HepG2 (cell line): Measurements from ENCODE around the gene SPON1. TPM values are rescaled to one million over a fixed set of nuclear protein-coding genes. Genes with fewer than 3 reads are reported as not detected.

Experiments used
- ATAC-seq: fragments of 200-7000 bp; cut with Tn5 transposase; 3 replicates; pipeline ENCODE4 v1.9.1; 2020; ENCODE audit warnings: mild to moderate bottlenecking, moderate library complexity
- BruUV-seq: library from RNA; stranded (reverse); fragments of 400-500 nt; replicated peaks from 2 replicates; lab custom pipeline; 2021; lab: Mats Ljungman, UMichigan
- CTCF ChIA-PET: fragments of 300-600 bp; formaldehyde crosslinking; extraction: SDS; loops from one replicate; lab custom pipeline; 2021; ENCODE audit warnings: low total read pairs, inconsistent platforms, low intra/inter-chr PET ratio; lab: Yijun Ruan, JAX
- POLR2A ChIA-PET: fragments of 350-600 bp; sonication (Branson Sonifier 250); formaldehyde crosslinking; loops from one replicate; lab custom pipeline; 2020; ENCODE audit warnings: antibody characterized with exemption, inconsistent platforms; lab: Yijun Ruan, JAX
- DNase-seq: peaks from one replicate; pipeline ENCODE4 v3.0.0-alpha.2; 2015; ENCODE audit warnings: low spot score
- FAIRE-seq: peaks from 3 replicates; lab custom pipeline; 2011; peaks lifted over from hg19 to GRCh38; lab: Jason Lieb, UNC
- H2AFZ ChIP-seq: one replicate; pipeline ENCODE4 v1.6.1; 2011; ENCODE audit warnings: low read length, inconsistent platforms
- H3K27ac ChIP-seq: fragments of 300-600 bp; 3 replicates; pipeline ENCODE4 v1.8.0; 2011; ENCODE audit warnings: mixed run types, mild to moderate bottlenecking, mixed read lengths, low read length, inconsistent platforms; ENCODE audit not compliant: insufficient read depth; ENCODE audit errors: extremely low read length
- H3K27me3 ChIP-seq, 2 experiments: fragments of 200-600 bp in 1 of 2; 2 replicates in 1 of 2; 3 replicates in 1 of 2; pipeline versions ENCODE4 v1.6.0 to v1.8.0; 2011; ENCODE audit warnings: low read length in 2 of 2, mild to moderate bottlenecking in 2 of 2, moderate library complexity in 2 of 2, inconsistent platforms in 1 of 2; ENCODE audit not compliant: insufficient read depth in 2 of 2, control insufficient read depth in 1 of 2
- H3K36me3 ChIP-seq, 2 experiments: fragments of 200-600 bp in 1 of 2; replicated peaks in 1 of 2; 2 replicates in 1 of 2; 3 replicates in 1 of 2; pipeline versions ENCODE4 v1.5.1 to v1.8.0; 2011; ENCODE audit warnings: low read length in 2 of 2, inconsistent platforms in 1 of 2; ENCODE audit not compliant: insufficient read depth in 2 of 2, control insufficient read depth in 1 of 2
- H3K4me1 ChIP-seq: 2 replicates; pipeline ENCODE4 v1.5.1; 2012; ENCODE audit warnings: low read length, inconsistent platforms; ENCODE audit not compliant: insufficient read depth
- H3K4me2 ChIP-seq: 2 replicates; pipeline ENCODE4 v1.6.0; 2011; ENCODE audit warnings: low read depth, low read length, inconsistent platforms
- H3K4me3 ChIP-seq, 3 experiments: fragments of 200-600 bp in 1 of 3; sonication (generic), shearing (Covaris generic) in 1 of 3; replicated peaks in 1 of 3; 2 replicates each; pipeline ENCODE4 v1.5.1; 2011 to 2016; ENCODE audit warnings: low read length in 3 of 3, inconsistent platforms in 2 of 3, low read depth in 2 of 3, mild to moderate bottlenecking in 2 of 3, control low read depth in 1 of 3, mixed read lengths in 1 of 3; ENCODE audit not compliant: insufficient read depth in 1 of 3
- H3K79me2 ChIP-seq: one replicate; pipeline ENCODE4 v1.6.1; 2011; ENCODE audit warnings: low read length, inconsistent platforms; ENCODE audit not compliant: insufficient read depth
- H3K9ac ChIP-seq: 2 replicates; pipeline ENCODE4 v1.6.0; 2011; ENCODE audit warnings: mild to moderate bottlenecking, low read depth, low read length, inconsistent platforms; ENCODE audit not compliant: insufficient read depth
- H3K9me3 ChIP-seq: 2 replicates; pipeline ENCODE4 v1.5.1; 2012; ENCODE audit warnings: mild to moderate bottlenecking, low read length
- H4K20me1 ChIP-seq: 2 replicates; pipeline ENCODE4 v1.6.0; 2011; ENCODE audit warnings: inconsistent platforms, mild to moderate bottlenecking, low read length, moderate library complexity; ENCODE audit not compliant: insufficient read depth
- AGO1 ChIP-seq: fragments of 200-400 bp; formaldehyde crosslinking; IDR thresholded peaks from 2 replicates; pipeline ENCODE4 v1.6.1; 2017; ENCODE audit warnings: mild to moderate bottlenecking, low read depth, low read length, moderate library complexity; ENCODE audit not compliant: poor library complexity, severe bottlenecking
- EED ChIP-seq: sonication (generic); formaldehyde crosslinking; IDR thresholded peaks from 2 replicates; pipeline ENCODE4 v1.5.0; 2020; ENCODE audit warnings: mild to moderate bottlenecking, missing genetic modification reagents
- GABPA ChIP-seq, 2 experiments: IDR thresholded peaks; 2 replicates each; pipeline ENCODE4 v1.6.1; 2011 to 2016; ENCODE audit warnings: low read depth in 2 of 2, low read length in 1 of 2, missing biosample characterization in 1 of 2, missing genetic modification characterization in 1 of 2
- GABPB1 ChIP-seq: IDR thresholded peaks from 2 replicates; pipeline ENCODE4 v1.6.1; 2016; ENCODE audit warnings: mild to moderate bottlenecking, missing genetic modification reagents, moderate library complexity, missing compliant biosample characterization
- MAZ ChIP-seq, 2 experiments: sonication (generic) in 1 of 2; formaldehyde crosslinking in 1 of 2; IDR thresholded peaks; 2 replicates each; pipeline versions ENCODE4 v1.5.0 to v1.6.1; 2012 to 2020; ENCODE audit warnings: low read depth in 2 of 2, mild to moderate bottlenecking in 2 of 2, borderline replicate concordance in 1 of 2, improper control_type of control experiment in 1 of 2, low read length in 1 of 2, missing genetic modification reagents in 1 of 2, moderate library complexity in 1 of 2
- POGK ChIP-seq: sonication (generic); formaldehyde crosslinking; conservative IDR thresholded peaks from 2 replicates; pipeline ENCODE4 v1.8.0; 2022; ENCODE audit warnings: mild to moderate bottlenecking, moderate library complexity, missing genetic modification reagents
- ZNF124 ChIP-seq: sonication (generic); formaldehyde crosslinking; IDR thresholded peaks from 2 replicates; pipeline ENCODE4 v1.4.0; 2020; ENCODE audit warnings: missing genetic modification reagents
- ZNF30 ChIP-seq: sonication (generic); formaldehyde crosslinking; IDR thresholded peaks from 2 replicates; pipeline ENCODE4 v1.5.0; 2020; ENCODE audit warnings: mild to moderate bottlenecking, missing genetic modification reagents
- ZNF563 ChIP-seq: sonication (generic); formaldehyde crosslinking; IDR thresholded peaks from 2 replicates; pipeline ENCODE4 v1.8.0; 2022; ENCODE audit warnings: mild to moderate bottlenecking, moderate library complexity, missing genetic modification reagents
- ZNF687 ChIP-seq: sonication (generic); formaldehyde crosslinking; IDR thresholded peaks from 2 replicates; pipeline ENCODE4 v1.5.1; 2020; ENCODE audit warnings: mild to moderate bottlenecking, missing genetic modification reagents, moderate library complexity
- WGBS: methylation state at CpG from one replicate; pipeline ENCODE4 v1.1.6; 2017; ENCODE audit warnings: low lambda C conversion rate; 5-methylcytosine and 5-hydroxymethylcytosine counted together
- in situ Hi-C: cut with HindIII; loops from 2 replicates; pipeline ENCODE4 v1.10.0; 2017; ENCODE audit warnings: low pct_unique_long_range_greater_than_20kb; ENCODE audit not compliant: extremely low pct_ligation_motif_present
- intact Hi-C: fragments of 100-400 bp; cut with micrococcal nuclease; formaldehyde crosslinking; loops from one replicate; pipeline ENCODE4 v1.10.0; 2022; ENCODE audit not compliant: unreplicated experiment
- polyA plus RNA-seq, 8 experiments: library from polyadenylated mRNA; depleted of rRNA in 3 of 8; stranded (reverse) in 7 of 8; unstranded in 1 of 8; fragments of >200 nt; fragmentation: Illumina TruSeq in 4 of 8; extraction: Trizol in 4 of 8; gene quantifications; 2 replicates each; pipeline versions ENCODE4 v1.2.1 to v1.2.3, GENCODE V29; 2011 to 2016; ENCODE audit warnings: low read depth in 4 of 8, missing spikeins in 1 of 8, mixed read lengths in 1 of 8; ENCODE audit not compliant: insufficient read depth in 1 of 8
- total RNA-seq, 5 experiments: library from RNA; depleted of rRNA; stranded (reverse); fragments of >200 nt; fragmentation: Illumina TruSeq; extraction: Trizol; gene quantifications; 2 replicates each; pipeline ENCODE4 v1.2.3, GENCODE V29; 2016; ENCODE audit warnings: low read depth in 1 of 5
- TF ChIP-seq, protein P1 (sequence below): sonication (generic); formaldehyde crosslinking; IDR thresholded peaks from 2 replicates; pipeline ENCODE4 v1.5.0; 2020; ENCODE audit warnings: mild to moderate bottlenecking, missing genetic modification reagents

SPON1 gene
- total and polyA plus RNA-seq, 2 of the 13 experiments (the other 11 are each of a cell fraction or from before 2014, with no cell fraction given), result not detected

DNA sequence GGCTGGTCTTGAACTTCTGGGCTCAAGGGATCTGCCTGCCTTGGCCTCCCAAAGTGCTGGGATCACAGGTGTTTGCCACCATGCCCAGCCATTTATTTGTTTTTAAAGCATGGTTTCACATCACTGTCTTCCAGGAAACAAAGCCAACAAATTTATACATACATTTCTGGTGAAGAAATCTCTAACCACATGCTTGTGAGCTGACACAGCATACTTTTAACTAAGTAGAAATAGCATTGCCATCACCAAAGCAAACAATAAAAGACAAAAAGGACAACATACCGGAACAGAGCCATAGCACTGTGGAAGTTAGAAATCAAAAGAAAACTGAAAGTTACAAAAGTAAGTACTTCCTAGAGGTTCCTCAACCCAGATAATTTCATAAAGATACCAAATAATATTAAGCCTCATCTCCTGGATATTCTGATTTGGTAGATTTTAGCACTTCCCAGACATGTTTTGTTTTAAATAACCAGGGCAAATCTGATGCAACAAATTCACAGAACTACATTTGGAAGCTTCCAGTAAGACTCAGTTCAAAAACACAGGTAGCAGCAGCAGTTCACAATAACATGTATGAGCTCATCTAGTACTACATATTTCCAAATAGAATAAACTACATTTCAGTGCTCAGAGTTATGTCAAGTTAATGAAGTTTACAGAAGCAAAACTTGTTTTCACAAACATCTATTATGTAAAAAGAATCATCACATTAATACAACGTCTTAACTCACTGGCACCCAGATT is 325.8 kb downstream of the SPON1 start:
- Histone ChIP-seq H2AFZ (no peak overlapping the region), H3K9me3 (no peaks in the 10 kb centered on the region), H3K27me3 (no peaks in the 10 kb centered on the region), H4K20me1 (no peaks in the 10 kb centered on the region), H3K4me3 (no peak overlapping the region), H3K4me1 (no peaks in the 10 kb centered on the region), H3K79me2 (no peaks in the 10 kb centered on the region), H3K36me3 (peaks cover 1 to 19% of the 10 kb centered on the region in 2 experiments), H3K9ac (no peak overlapping the region), H3K4me2 (no peak overlapping the region), H3K27ac (no peak overlapping the region)
- BruUV-seq, result no TSS peak
- WGBS, result 93% methylated on average over 2 of the region's 2 CpGs
- DNase-seq (no peak), FAIRE-seq (no peak), ATAC-seq (no peak)
- CTCF ChIA-PET, result no interaction called here
- TF ChIP-seq POGK (CRISPR knock-in tag) (no peak), ZNF687 (no peak), AGO1 (no peak), ZNF563 (CRISPR knock-in tag) (no peak), ZNF30 (CRISPR knock-in tag) (no peak), MAZ (IDR thresholded peaks at IDR 0.05; ENCODE audit: borderline replicate concordance, low read depth, low read length) (no peak), MAZ (CRISPR knock-in tag; IDR thresholded peaks at IDR 0.05; ENCODE audit: low read depth) (no peak), GABPA (IDR thresholded peaks at IDR 0.05; ENCODE audit: low read depth, low read length) (no peak), GABPA (CRISPR knock-in tag; IDR thresholded peaks at IDR 0.05; ENCODE audit: low read depth) (no peak), GABPB1 (CRISPR knock-in tag) (no peak), EED (CRISPR knock-in tag) (no peak), ZNF124 (CRISPR knock-in tag) (no peak)
- TF ChIP-seq, protein P1, sequence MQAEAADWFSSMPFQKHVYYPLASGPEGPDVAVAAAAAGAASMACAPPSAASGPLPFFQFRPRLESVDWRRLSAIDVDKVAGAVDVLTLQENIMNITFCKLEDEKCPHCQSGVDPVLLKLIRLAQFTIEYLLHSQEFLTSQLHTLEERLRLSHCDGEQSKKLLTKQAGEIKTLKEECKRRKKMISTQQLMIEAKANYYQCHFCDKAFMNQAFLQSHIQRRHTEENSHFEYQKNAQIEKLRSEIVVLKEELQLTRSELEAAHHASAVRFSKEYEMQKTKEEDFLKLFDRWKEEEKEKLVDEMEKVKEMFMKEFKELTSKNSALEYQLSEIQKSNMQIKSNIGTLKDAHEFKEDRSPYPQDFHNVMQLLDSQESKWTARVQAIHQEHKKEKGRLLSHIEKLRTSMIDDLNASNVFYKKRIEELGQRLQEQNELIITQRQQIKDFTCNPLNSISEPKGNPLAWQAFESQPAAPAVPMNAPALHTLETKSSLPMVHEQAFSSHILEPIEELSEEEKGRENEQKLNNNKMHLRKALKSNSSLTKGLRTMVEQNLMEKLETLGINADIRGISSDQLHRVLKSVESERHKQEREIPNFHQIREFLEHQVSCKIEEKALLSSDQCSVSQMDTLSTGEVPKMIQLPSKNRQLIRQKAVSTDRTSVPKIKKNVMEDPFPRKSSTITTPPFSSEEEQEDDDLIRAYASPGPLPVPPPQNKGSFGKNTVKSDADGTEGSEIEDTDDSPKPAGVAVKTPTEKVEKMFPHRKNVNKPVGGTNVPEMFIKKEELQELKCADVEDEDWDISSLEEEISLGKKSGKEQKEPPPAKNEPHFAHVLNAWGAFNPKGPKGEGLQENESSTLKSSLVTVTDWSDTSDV (CRISPR knock-in tag), result no peak
- POLR2A ChIA-PET, result no interaction called here
- intact Hi-C loops (no loop called here), in situ Hi-C loops (no loop called here)
